ENCODE data around the gene SHISA9. TPM values are rescaled to one million over a fixed set of nuclear protein-coding genes. Genes with fewer than 3 reads are reported as not detected.

The SHISA9 gene
- total and polyA plus RNA-seq, 12 donors, result 0.04 to 4.8 (median 0.35) TPM

- Histone ChIP-seq H3K36me3 (replicated peaks in 1 of 2) (no peaks in the 10 kb centered on the region), H3K4me1 (replicated peaks in 1 of 2) (no peaks in the 10 kb centered on the region), H3K27me3 (no peaks in the 10 kb centered on the region), H3K9me3 (replicated peaks in 1 of 3) (no peaks in the 10 kb centered on the region), H3K27ac (no peak overlapping the region), H3K4me3 (no peak overlapping the region)
- WGBS, 4 donors, result 31 to 53% (median 48%) methylated on average over 4 of the region's 4 CpGs
- TF ChIP-seq, protein P1, sequence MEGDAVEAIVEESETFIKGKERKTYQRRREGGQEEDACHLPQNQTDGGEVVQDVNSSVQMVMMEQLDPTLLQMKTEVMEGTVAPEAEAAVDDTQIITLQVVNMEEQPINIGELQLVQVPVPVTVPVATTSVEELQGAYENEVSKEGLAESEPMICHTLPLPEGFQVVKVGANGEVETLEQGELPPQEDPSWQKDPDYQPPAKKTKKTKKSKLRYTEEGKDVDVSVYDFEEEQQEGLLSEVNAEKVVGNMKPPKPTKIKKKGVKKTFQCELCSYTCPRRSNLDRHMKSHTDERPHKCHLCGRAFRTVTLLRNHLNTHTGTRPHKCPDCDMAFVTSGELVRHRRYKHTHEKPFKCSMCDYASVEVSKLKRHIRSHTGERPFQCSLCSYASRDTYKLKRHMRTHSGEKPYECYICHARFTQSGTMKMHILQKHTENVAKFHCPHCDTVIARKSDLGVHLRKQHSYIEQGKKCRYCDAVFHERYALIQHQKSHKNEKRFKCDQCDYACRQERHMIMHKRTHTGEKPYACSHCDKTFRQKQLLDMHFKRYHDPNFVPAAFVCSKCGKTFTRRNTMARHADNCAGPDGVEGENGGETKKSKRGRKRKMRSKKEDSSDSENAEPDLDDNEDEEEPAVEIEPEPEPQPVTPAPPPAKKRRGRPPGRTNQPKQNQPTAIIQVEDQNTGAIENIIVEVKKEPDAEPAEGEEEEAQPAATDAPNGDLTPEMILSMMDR (IDR thresholded peaks at IDR 0.05), result no peak
- TF ChIP-seq POLR2A (IDR thresholded peaks at IDR 0.05), result no peak
- intact Hi-C loops (cut with DNase I), result no loop called here
- DNase-seq, result peak in 1 of 7 donors; percentile 63
Measured at GRCh38 chr16:13153696-13154095, 252.3 kb downstream of the SHISA9 start.

- Histone ChIP-seq H3K4me3 (no peak overlapping the region), H3K4me1 (replicated peaks in 1 of 2) (no peaks in the 10 kb centered on the region), H3K27ac (no peak overlapping the region), H3K36me3 (replicated peaks in 1 of 2) (no peaks in the 10 kb centered on the region), H3K9me3 (replicated peaks in 1 of 3) (no peaks in the 10 kb centered on the region), H3K27me3 (no peaks in the 10 kb centered on the region)
- intact Hi-C loops (cut with DNase I), result no loop called here
- DNase-seq, result no peak
- WGBS, 4 donors, result 62 to 81% (median 69%) methylated on average over 2 of the region's 2 CpGs
- no peak for TF ChIP-seq POLR2A (IDR thresholded peaks at IDR 0.05)
- TF ChIP-seq, protein P1 (IDR thresholded peaks at IDR 0.05), result no peak
Measured at GRCh38 chr16:13154799-13155198, 253.4 kb downstream of the SHISA9 start.

DNA sequence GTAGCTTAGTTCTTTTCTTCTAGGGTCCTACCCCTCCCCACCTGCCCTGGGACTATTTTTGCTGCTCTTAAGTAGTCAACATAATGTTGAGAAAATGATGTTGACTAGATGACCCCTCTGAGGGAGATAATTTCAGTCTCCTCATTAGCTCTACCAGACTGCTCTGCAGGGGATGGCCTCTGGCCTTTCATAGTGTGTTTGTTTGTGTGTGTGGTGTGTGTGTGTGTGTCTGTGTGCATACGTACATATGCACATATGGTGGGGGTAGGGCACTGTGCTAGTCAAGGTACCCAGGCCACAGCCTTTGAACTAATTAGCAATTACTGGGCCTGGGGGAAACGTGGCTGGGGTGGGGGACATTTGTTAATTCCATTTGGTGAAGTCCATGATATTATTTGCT lies 254.0 kb downstream of the SHISA9 start:
- Histone ChIP-seq H3K27ac (no peak overlapping the region), H3K9me3 (replicated peaks in 1 of 3) (no peaks in the 10 kb centered on the region), H3K36me3 (replicated peaks in 1 of 2) (no peaks in the 10 kb centered on the region), H3K4me1 (replicated peaks in 1 of 2) (no peaks in the 10 kb centered on the region), H3K4me3 (no peak overlapping the region), H3K27me3 (no peaks in the 10 kb centered on the region)
- intact Hi-C loops (cut with DNase I), result no loop called here
- no peak for TF ChIP-seq POLR2A (IDR thresholded peaks at IDR 0.05)
- TF ChIP-seq, protein P1 (IDR thresholded peaks at IDR 0.05), result no peak
- 23 to 36% (median 30%) methylated on average over 2 of the region's 2 CpGs for WGBS, 4 donors
- DNase-seq, result no peak

GRCh38 chr16:13155780-13156179 lies 254.4 kb downstream of the SHISA9 start:
- WGBS, 4 donors, result 38 to 47% (median 44%) methylated on average over 3 of the region's 3 CpGs
- Histone ChIP-seq H3K4me3 (no peak overlapping the region), H3K4me1 (replicated peaks in 1 of 2) (no peaks in the 10 kb centered on the region), H3K36me3 (replicated peaks in 1 of 2) (no peaks in the 10 kb centered on the region), H3K27ac (no peak overlapping the region), H3K9me3 (replicated peaks in 1 of 3) (no peaks in the 10 kb centered on the region), H3K27me3 (no peaks in the 10 kb centered on the region)
- intact Hi-C loops (cut with DNase I), result no loop called here
- TF ChIP-seq, protein P1 (IDR thresholded peaks at IDR 0.05), result no peak
- TF ChIP-seq POLR2A (IDR thresholded peaks at IDR 0.05), result no peak
- no peak for DNase-seq
